GM21825 (cell line): ENCODE results near the gene URAD.
"Not testable (repeated sequence)": the region's sequence is repeated elsewhere in the genome, so short reads cannot be mapped to it uniquely, and the experiment has no call there.

Experiments
- ATAC-seq: cut with Tn5 transposase; IDR thresholded peaks from one replicate; pipeline ENCODE4 v1.9.1; 2021; ENCODE audit warnings: mild to moderate bottlenecking, moderate library complexity; ENCODE audit not compliant: unreplicated experiment

URAD gene

GRCh38 chr13:27971776-27972477 lies 16.6 kb downstream of the URAD start:
- ATAC-seq, result no peak

GRCh38 chr13:27971236-27971645 lies 17.3 kb downstream of the URAD start:
- no peak for ATAC-seq

- no peak for ATAC-seq
Measured at GRCh38 chr13:27970382-27971235, 17.9 kb downstream of the URAD start.

GRCh38 chr13:27969866-27970229 lies 18.6 kb downstream of the URAD start:
- no peak for ATAC-seq

- no peak for ATAC-seq
Measured at GRCh38 chr13:27969082-27969865, 19.2 kb downstream of the URAD start, which contains the start of gene CDX2. TSS of gene CDX2 (minus strand) at chr13:27969315. CDS start at chr13:27969006, 309 bp downstream.

GRCh38 chr13:27968316-27969081 lies 20.0 kb downstream of the URAD start:
- no peak for ATAC-seq

GRCh38 chr13:27967736-27968315 lies 20.7 kb downstream of the URAD start:
- no peak for ATAC-seq

GRCh38 chr13:27967203-27967735 lies 21.2 kb downstream of the URAD start:
- ATAC-seq, result no peak

GRCh38 chr13:27966641-27967202 lies 21.8 kb downstream of the URAD start:
- ATAC-seq, result no peak

GRCh38 chr13:27965740-27966640 lies 22.5 kb downstream of the URAD start:
- no peak for ATAC-seq

GRCh38 chr13:27965343-27965739 lies 23.2 kb downstream of the URAD start:
- ATAC-seq, result no peak

GRCh38 chr13:27964741-27965323 lies 23.7 kb downstream of the URAD start:
- ATAC-seq, result no peak

GRCh38 chr13:27964206-27964605 lies 24.3 kb downstream of the URAD start:
- not testable (repeated sequence) for ATAC-seq

- no peak for ATAC-seq
Measured at GRCh38 chr13:27963491-27963890, 25.0 kb downstream of the URAD start.

- no peak for ATAC-seq
Measured at GRCh38 chr13:27962982-27963381, 25.5 kb downstream of the URAD start.

GRCh38 chr13:27962128-27962841 lies 26.2 kb downstream of the URAD start:
- no peak for ATAC-seq

GRCh38 chr13:27961227-27962085 lies 27.0 kb downstream of the URAD start:
- no peak for ATAC-seq
